Measurements from ENCODE around the gene PPP1R15B.
A peak's percentile ranks its signal among the peaks of the same experiment; 100 is the strongest.

Gene PPP1R15B

GRCh38 chr1:204443871-204444581, 32.4 kb upstream of the PPP1R15B start:
- DNase-seq (ENCODE audit: low read depth), result no peak
- TF ChIP-seq CTCF (conservative IDR thresholded peaks at IDR 0.05; ENCODE audit: low read depth, low read length), result no peak
- no peak overlapping the region for H3K4me3 ChIP-seq (ENCODE audit: low read length)

DNA sequence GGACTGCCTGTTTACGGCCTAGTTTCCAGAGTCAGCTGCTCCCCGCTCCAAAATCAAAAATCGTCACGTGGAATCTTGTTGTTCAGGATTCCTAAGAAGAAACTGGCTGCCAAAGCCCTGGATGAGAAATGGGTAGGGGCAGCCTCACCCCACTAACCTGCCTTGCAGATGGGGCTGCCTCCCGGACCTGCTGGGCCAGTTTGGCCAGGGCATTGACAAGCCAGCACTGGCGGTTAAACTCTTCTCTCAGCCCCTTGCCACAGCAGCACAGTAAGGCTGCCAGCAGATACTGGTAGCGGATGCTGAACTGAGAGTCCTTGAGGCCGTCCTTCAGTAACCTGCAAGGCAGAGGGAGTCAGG, 31.6 kb upstream of the PPP1R15B start:
- TF ChIP-seq CTCF (conservative IDR thresholded peaks at IDR 0.05; ENCODE audit: low read depth, low read length), result no peak
- H3K4me3 ChIP-seq (ENCODE audit: low read length), result no peak overlapping the region
- DNase-seq (ENCODE audit: low read depth), result no peak

GRCh38 chr1:204442376-204443259, 31.0 kb upstream of the PPP1R15B start:
- no peak for TF ChIP-seq CTCF (conservative IDR thresholded peaks at IDR 0.05; ENCODE audit: low read depth, low read length)
- DNase-seq (ENCODE audit: low read depth), result no peak
- no peak overlapping the region for H3K4me3 ChIP-seq (ENCODE audit: low read length)

- DNase-seq (ENCODE audit: low read depth), result no peak
- no peak for TF ChIP-seq CTCF (conservative IDR thresholded peaks at IDR 0.05; ENCODE audit: low read depth, low read length)
Measured at GRCh38 chr1:204441558-204441957, 29.9 kb upstream of the PPP1R15B start.

DNA sequence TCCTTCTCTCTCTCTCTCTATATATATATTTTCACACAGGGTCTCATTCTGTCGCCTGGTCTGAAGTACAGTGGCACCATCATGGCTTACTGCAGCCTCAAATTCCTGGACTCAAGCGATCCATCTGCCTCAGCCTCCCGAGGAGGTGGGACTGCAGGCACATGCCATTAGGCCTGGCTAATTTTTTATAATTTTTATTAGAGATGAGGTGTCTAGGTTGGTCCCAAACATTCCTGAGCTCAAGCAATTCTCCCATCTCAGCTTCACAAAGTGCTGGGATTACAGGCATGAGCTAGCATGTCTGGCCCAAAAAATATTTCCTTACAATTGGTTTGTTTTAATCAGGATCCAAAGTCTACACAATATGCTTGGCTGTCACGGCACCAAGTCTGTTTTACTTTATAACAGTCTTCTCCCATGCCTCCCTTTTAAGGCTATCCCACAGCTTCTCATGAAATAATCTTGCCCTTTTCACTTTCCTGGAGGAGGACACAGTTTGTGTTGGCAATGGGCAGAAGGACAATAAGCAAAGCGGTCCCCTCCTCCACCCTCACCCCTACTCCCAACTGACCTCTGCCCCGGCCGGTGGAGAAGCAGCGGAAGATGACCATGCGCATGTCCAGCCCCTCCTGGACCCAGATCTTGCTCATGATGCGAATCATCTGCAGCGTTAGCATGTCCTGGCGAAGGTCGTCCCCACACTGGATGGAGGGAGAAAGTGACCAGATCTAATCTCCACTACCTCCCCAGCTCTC, 28.2 kb upstream of the PPP1R15B start:
- no peak for DNase-seq (ENCODE audit: low read depth)
- TF ChIP-seq CTCF (conservative IDR thresholded peaks at IDR 0.05; ENCODE audit: low read depth, low read length), result no peak
- no peak overlapping the region for H3K4me3 ChIP-seq (ENCODE audit: low read length)

More at GRCh38 chr1:204441558-204441957, 29.9 kb upstream of the PPP1R15B start:
- H3K4me3 ChIP-seq (ENCODE audit: low read length), result no peak overlapping the region

DNA sequence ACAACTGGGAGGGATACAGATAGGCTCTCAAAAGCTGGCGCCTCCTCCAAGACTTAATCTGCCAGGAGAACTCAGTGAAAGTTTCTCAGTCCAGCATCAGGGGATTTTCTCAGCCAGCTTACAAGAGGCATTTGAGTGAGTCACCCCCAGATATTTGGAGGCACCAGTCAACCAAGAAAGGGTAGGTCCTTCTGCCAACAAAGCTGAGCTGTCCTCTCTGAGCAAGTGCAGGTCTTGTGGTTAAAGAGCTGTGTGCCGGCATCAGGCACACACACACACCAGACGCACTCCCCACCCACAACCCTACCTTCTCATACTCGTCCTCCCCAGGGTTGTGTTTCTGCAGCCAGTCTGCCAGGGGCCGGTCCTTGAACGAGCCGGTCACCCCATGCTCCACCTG, 27.0 kb upstream of the PPP1R15B start:
- DNase-seq (ENCODE audit: low read depth), result peak; percentile 100
- no peak for TF ChIP-seq CTCF (conservative IDR thresholded peaks at IDR 0.05; ENCODE audit: low read depth, low read length)
- peak overlapping the region; percentile 15 for H3K4me3 ChIP-seq (ENCODE audit: low read length)
